HepG2 (cell line): ENCODE results near the gene GMEB2. TPM values are rescaled to one million over a fixed set of nuclear protein-coding genes. Genes with fewer than 3 reads are reported as not detected.

Experiments used
- BCL6 ChIP-seq: IDR thresholded peaks from 2 replicates; pipeline ENCODE4 v1.6.1; 2016; ENCODE audit warnings: missing genetic modification reagents, missing compliant biosample characterization
- BHLHE40 ChIP-seq: IDR thresholded peaks from 2 replicates; pipeline ENCODE4 v1.6.1; 2011; ENCODE audit warnings: low read length, improper control_type of control experiment
- GPN1 ChIP-seq: sonication (generic); formaldehyde crosslinking; IDR thresholded peaks from 2 replicates; pipeline ENCODE4 v1.5.1; 2020; ENCODE audit warnings: missing genetic modification reagents, borderline replicate concordance
- HMGXB3 ChIP-seq: sonication (generic); formaldehyde crosslinking; IDR thresholded peaks from 2 replicates; pipeline ENCODE4 v1.4.0; 2020; ENCODE audit warnings: missing genetic modification reagents, borderline replicate concordance
- HNRNPH1 ChIP-seq: fragments of 200-400 bp; formaldehyde crosslinking; optimal IDR thresholded peaks from 2 replicates; pipeline ENCODE3; 2017; ENCODE audit warnings: mild to moderate bottlenecking, low read depth, low read length
- KDM5B ChIP-seq: sonication (generic); formaldehyde crosslinking; IDR thresholded peaks from 2 replicates; pipeline ENCODE4 v1.4.0; 2020; ENCODE audit warnings: missing genetic modification reagents, mild to moderate bottlenecking, borderline replicate concordance
- REPIN1 ChIP-seq: sonication (generic); formaldehyde crosslinking; IDR thresholded peaks from 2 replicates; pipeline ENCODE4 v1.8.0; 2022; ENCODE audit warnings: missing genetic modification reagents, low read depth, mild to moderate bottlenecking, borderline replicate concordance
- SAFB2 ChIP-seq: sonication (generic); formaldehyde crosslinking; IDR thresholded peaks from 2 replicates; pipeline ENCODE4 v1.5.1; 2020; ENCODE audit warnings: missing genetic modification reagents, low read depth, mild to moderate bottlenecking, borderline replicate concordance
- SP140L ChIP-seq: sonication (generic); formaldehyde crosslinking; IDR thresholded peaks from 2 replicates; pipeline ENCODE4 v1.4.0; 2020; ENCODE audit warnings: missing genetic modification reagents, borderline replicate concordance
- SRSF1 ChIP-seq: fragments of 200-400 bp; formaldehyde crosslinking; optimal IDR thresholded peaks from 2 replicates; pipeline ENCODE3; 2017; ENCODE audit warnings: mild to moderate bottlenecking, low read depth, low read length, moderate library complexity
- THYN1 ChIP-seq: sonication (generic); formaldehyde crosslinking; IDR thresholded peaks from 2 replicates; pipeline ENCODE4 v1.8.1; 2023; ENCODE audit warnings: low read depth, mild to moderate bottlenecking, moderate library complexity, missing genetic modification reagents, borderline replicate concordance
- USF2 ChIP-seq, 2 experiments: sonication (generic) in 1 of 2; formaldehyde crosslinking in 1 of 2; IDR thresholded peaks; 2 replicates each; pipeline versions ENCODE4 v1.5.1 to v1.6.1; 2011 to 2020; ENCODE audit warnings: borderline replicate concordance in 1 of 2, low read depth in 1 of 2, low read length in 1 of 2, mild to moderate bottlenecking in 1 of 2, missing genetic modification reagents in 1 of 2, moderate library complexity in 1 of 2
- WIZ ChIP-seq: sonication (generic); formaldehyde crosslinking; IDR thresholded peaks from 2 replicates; pipeline ENCODE4 v1.5.1; 2020; ENCODE audit warnings: mild to moderate bottlenecking, missing genetic modification reagents
- YY1 ChIP-seq: IDR thresholded peaks from 2 replicates; pipeline ENCODE4 v1.6.1; 2011; ENCODE audit warnings: low read length, low read depth, moderate library complexity, mild to moderate bottlenecking; ENCODE audit not compliant: insufficient read depth, insufficient replicate concordance
- ZNF121 ChIP-seq: sonication (generic); formaldehyde crosslinking; IDR thresholded peaks from 2 replicates; pipeline ENCODE4 v1.5.0; 2020; ENCODE audit warnings: mild to moderate bottlenecking, missing genetic modification reagents
- ZNF17 ChIP-seq: sonication (generic); formaldehyde crosslinking; IDR thresholded peaks from 2 replicates; pipeline ENCODE4 v1.5.0; 2020; ENCODE audit warnings: mild to moderate bottlenecking, missing genetic modification reagents
- ZNF556 ChIP-seq: sonication (generic); formaldehyde crosslinking; IDR thresholded peaks from 2 replicates; pipeline ENCODE4 v1.4.0; 2020; ENCODE audit warnings: mild to moderate bottlenecking, missing genetic modification reagents, borderline replicate concordance
- ZNF672 ChIP-seq: sonication (generic); formaldehyde crosslinking; IDR thresholded peaks from 2 replicates; pipeline ENCODE4 v1.8.1; 2022; ENCODE audit warnings: missing genetic modification reagents
- ZNF768 ChIP-seq: sonication (generic); formaldehyde crosslinking; IDR thresholded peaks from 2 replicates; pipeline ENCODE4 v1.4.0; 2020; ENCODE audit warnings: missing genetic modification reagents
- ZNF780A ChIP-seq: sonication (generic); formaldehyde crosslinking; IDR thresholded peaks from 2 replicates; pipeline ENCODE4 v1.8.0; 2022; ENCODE audit warnings: mild to moderate bottlenecking, missing genetic modification reagents, moderate library complexity
- ZNF790 ChIP-seq: sonication (generic); formaldehyde crosslinking; IDR thresholded peaks from 2 replicates; pipeline ENCODE4 v1.8.0; 2022; ENCODE audit warnings: missing genetic modification reagents, mild to moderate bottlenecking, borderline replicate concordance
- ZNF792 ChIP-seq: IDR thresholded peaks from 2 replicates; pipeline ENCODE4 v1.6.1; 2016
- ZNF891 ChIP-seq: sonication (generic); formaldehyde crosslinking; IDR thresholded peaks from 2 replicates; pipeline ENCODE4 v1.5.0; 2020; ENCODE audit warnings: mild to moderate bottlenecking, missing genetic modification reagents
- ZSCAN21 ChIP-seq: sonication (generic); formaldehyde crosslinking; IDR thresholded peaks from 2 replicates; pipeline ENCODE4 v1.8.0; 2022; ENCODE audit warnings: mild to moderate bottlenecking, missing genetic modification reagents, moderate library complexity, borderline replicate concordance
- polyA plus RNA-seq, 8 experiments: library from polyadenylated mRNA; depleted of rRNA in 3 of 8; stranded (reverse) in 7 of 8; unstranded in 1 of 8; fragments of >200 nt; fragmentation: Illumina TruSeq in 4 of 8; extraction: Trizol in 4 of 8; gene quantifications; 2 replicates each; pipeline versions ENCODE4 v1.2.1 to v1.2.3, GENCODE V29; 2011 to 2016; ENCODE audit warnings: low read depth in 4 of 8, missing spikeins in 1 of 8, mixed read lengths in 1 of 8; ENCODE audit not compliant: insufficient read depth in 1 of 8
- total RNA-seq, 5 experiments: library from RNA; depleted of rRNA; stranded (reverse); fragments of >200 nt; fragmentation: Illumina TruSeq; extraction: Trizol; gene quantifications; 2 replicates each; pipeline ENCODE4 v1.2.3, GENCODE V29; 2016; ENCODE audit warnings: low read depth in 1 of 5

The GMEB2 gene
- total and polyA plus RNA-seq, 2 of the 13 experiments (the other 11 are each of a cell fraction or from before 2014, with no cell fraction given): 10.6 to 12.4 TPM

GRCh38 chr20:63626424-63627128 is at the start of gene GMEB2 (continued):
- TF ChIP-seq HMGXB3: no peak
- no peak for TF ChIP-seq ZNF672 (CRISPR knock-in tag)
- no peak for TF ChIP-seq ZNF17 (CRISPR knock-in tag)
- TF ChIP-seq GPN1 (CRISPR knock-in tag): peak; percentile 47; the same call in 1 of the 2 replicates
- peak; percentile 92 for TF ChIP-seq YY1
- TF ChIP-seq BHLHE40: no peak
- no peak for TF ChIP-seq SP140L (CRISPR knock-in tag)
- no peak; the same call in none of the 2 replicates for TF ChIP-seq KDM5B (CRISPR knock-in tag)
- no peak for TF ChIP-seq SRSF1
- no peak; the same call in 1 of the 2 replicates for TF ChIP-seq WIZ (CRISPR knock-in tag)
- no peak for TF ChIP-seq ZNF792 (CRISPR knock-in tag)
- no peak for TF ChIP-seq ZNF780A
- no peak for TF ChIP-seq HNRNPH1
- TF ChIP-seq ZNF790 (CRISPR knock-in tag): no peak
- TF ChIP-seq ZNF556 (CRISPR knock-in tag): no peak
- TF ChIP-seq BCL6: 0 out of 2 replicates have a peak, but pooled peaks have one; percentile 23
- peak; percentile 71; the same call in 1 of the 2 replicates for TF ChIP-seq ZNF768 (CRISPR knock-in tag)
- TF ChIP-seq THYN1 (CRISPR knock-in tag): no peak
- TF ChIP-seq REPIN1 (CRISPR knock-in tag): no peak
- TF ChIP-seq ZNF891 (CRISPR knock-in tag): peak; percentile 90
- TF ChIP-seq USF2 (IDR thresholded peaks at IDR 0.05; ENCODE audit: low read depth, low read length): no peak
- TF ChIP-seq USF2 (CRISPR knock-in tag; IDR thresholded peaks at IDR 0.05; ENCODE audit: borderline replicate concordance): peak; percentile 27; the same call in 1 of the 2 replicates
- TF ChIP-seq ZSCAN21 (CRISPR knock-in tag): peak; percentile 74
- TF ChIP-seq SAFB2: peak; percentile 83
- no peak for TF ChIP-seq ZNF121 (CRISPR knock-in tag)
